SJSA1 (cell line): ENCODE data around the gene ABCC3. TPM values are rescaled to one million over a fixed set of nuclear protein-coding genes. Genes with fewer than 3 reads are reported as not detected.

ENCODE experiments used
- DNase-seq, 2 experiments: peaks; one replicate each; pipeline ENCODE4 v3.0.0-alpha.2; 2015 to 2020; ENCODE audit warnings: low spot score in 2 of 2, low read depth in 1 of 2
- H3K27ac ChIP-seq: fragments of 250-450 bp; sonication (Bioruptor Pico); 2 replicates; pipeline ENCODE4 v1.5.1; 2020; ENCODE audit warnings: mild to moderate bottlenecking, moderate library complexity
- H3K27me3 ChIP-seq: fragments of 250-450 bp; sonication (Bioruptor Pico); replicated peaks from 2 replicates; pipeline ENCODE4 v1.5.1; 2020; ENCODE audit warnings: mild to moderate bottlenecking, moderate library complexity
- H3K36me3 ChIP-seq: fragments of 250-450 bp; sonication (Bioruptor Pico); 2 replicates; pipeline ENCODE4 v1.5.1; 2020; ENCODE audit warnings: mild to moderate bottlenecking
- H3K4me1 ChIP-seq: fragments of 250-450 bp; sonication (Bioruptor Pico); replicated peaks from 2 replicates; pipeline ENCODE4 v1.6.1; 2021; ENCODE audit warnings: mild to moderate bottlenecking
- H3K4me3 ChIP-seq: fragments of 250-450 bp; sonication (Bioruptor Pico); 2 replicates; pipeline ENCODE4 v1.5.1; 2020; ENCODE audit warnings: mild to moderate bottlenecking
- H3K9me3 ChIP-seq: fragments of 250-450 bp; sonication (Bioruptor Pico); replicated peaks from 2 replicates; pipeline ENCODE4 v1.5.1; 2020; ENCODE audit warnings: mild to moderate bottlenecking
- total RNA-seq: library from RNA; depleted of rRNA; stranded (reverse); fragments of >200 nt; shearing (Covaris generic); gene quantifications from 2 replicates; pipeline ENCODE4 v1.2.3, GENCODE V29; 2014

Gene ABCC3
- total RNA-seq, 1 experiment from 2014 or later = 9.6 TPM

DNA sequence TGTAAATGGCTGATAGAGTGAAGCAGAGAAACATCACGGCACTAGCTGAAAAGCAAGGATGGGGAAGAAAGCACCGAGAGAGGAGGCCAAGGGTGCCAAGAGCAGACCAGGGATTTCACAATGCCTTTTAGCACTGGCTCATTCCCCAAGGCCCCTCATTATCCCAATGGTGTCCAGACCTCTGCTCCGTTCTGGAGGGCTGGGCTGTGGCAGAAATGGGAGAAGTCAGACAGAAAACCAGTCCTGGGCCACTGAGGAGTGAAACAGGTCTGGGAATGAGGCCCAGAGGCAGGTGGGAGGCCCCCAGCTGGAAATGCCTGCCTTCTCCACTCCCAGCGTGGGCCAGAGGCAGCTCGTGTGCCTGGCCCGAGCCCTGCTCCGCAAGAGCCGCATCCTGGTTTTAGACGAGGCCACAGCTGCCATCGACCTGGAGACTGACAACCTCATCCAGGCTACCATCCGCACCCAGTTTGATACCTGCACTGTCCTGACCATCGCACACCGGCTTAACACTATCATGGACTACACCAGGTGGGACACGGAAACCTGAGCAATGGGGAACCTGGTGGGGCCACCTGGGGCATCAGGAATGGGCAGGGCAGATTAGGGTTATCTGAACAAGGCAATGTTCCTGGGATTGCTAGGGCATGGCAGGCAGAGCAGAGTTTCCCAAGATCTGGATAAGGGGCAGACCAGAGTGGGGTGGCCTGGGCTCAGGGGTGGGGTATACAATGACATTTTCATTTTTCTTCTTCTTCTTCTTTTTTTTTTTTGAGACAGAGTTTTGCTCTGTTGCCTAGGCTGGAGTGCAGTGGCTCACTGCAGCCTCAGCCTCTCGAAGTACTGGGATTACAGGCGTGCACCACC, 52.8 kb downstream of the ABCC3 start:
- DNase-seq = no peak
- Histone ChIP-seq H3K9me3 (no peaks in the 10 kb centered on the region), H3K27ac (no peak overlapping the region), H3K36me3 (peaks cover 8% of the 10 kb centered on the region), H3K4me3 (no peak overlapping the region), H3K4me1 (peaks cover 10% of the 10 kb centered on the region), H3K27me3 (no peaks in the 10 kb centered on the region)

DNA sequence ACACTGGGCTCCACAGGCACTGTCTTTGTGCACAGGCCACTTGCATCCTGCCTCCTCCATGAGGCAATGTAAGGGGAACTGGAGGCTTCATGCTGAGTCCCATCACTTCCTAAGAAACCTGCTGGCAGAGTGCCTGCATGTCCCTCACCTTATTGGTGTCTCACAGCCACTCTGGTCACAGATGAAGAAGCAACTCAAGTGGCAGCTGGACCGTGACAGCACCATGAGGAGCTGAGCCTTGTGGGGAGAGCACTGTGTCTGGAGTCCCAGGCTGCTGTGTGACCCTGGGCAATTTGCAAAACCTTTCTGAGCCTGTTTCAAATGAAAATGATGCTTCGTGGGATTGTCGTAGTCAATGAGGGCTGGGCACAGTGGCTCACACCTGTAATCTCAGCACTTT, 53.6 kb downstream of the ABCC3 start:
- peaks cover 16% of the 10 kb centered on the region for H3K4me1 ChIP-seq

DNA sequence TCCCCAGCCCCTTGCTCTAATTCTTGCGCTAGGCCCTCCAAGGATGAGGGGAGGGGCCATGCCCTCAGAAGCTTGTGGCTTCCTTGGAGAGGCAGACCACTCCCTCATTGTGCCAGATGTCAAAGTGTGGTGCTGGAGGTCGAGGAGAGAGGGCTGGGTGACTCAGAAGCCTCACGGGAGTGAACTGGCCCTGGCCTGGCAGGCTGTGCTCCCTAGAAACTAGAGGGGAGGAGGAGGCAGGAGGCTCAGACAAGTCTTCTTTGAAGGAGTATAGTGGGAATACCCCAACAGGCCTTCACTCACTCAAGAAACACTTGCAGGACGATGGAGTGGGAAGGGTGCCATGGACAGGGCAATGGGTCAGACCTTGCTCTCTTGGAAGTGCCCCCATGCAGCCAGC, 54.6 kb downstream of the ABCC3 start:
- no peaks in the 10 kb centered on the region for H3K9me3 ChIP-seq
- H3K27me3 ChIP-seq = no peaks in the 10 kb centered on the region
- H3K36me3 ChIP-seq = peaks cover 25% of the 10 kb centered on the region
- no peak for DNase-seq
- H3K4me3 ChIP-seq = no peak overlapping the region
- peaks cover 24% of the 10 kb centered on the region for H3K4me1 ChIP-seq
- H3K27ac ChIP-seq = no peak overlapping the region

More for the DNA sequence above, 53.6 kb downstream of the ABCC3 start:
- Histone ChIP-seq H3K9me3 (no peaks in the 10 kb centered on the region), H3K36me3 (peaks cover 16% of the 10 kb centered on the region), H3K27ac (no peak overlapping the region), H3K4me3 (no peak overlapping the region), H3K27me3 (no peaks in the 10 kb centered on the region)
- DNase-seq = no peak

DNA sequence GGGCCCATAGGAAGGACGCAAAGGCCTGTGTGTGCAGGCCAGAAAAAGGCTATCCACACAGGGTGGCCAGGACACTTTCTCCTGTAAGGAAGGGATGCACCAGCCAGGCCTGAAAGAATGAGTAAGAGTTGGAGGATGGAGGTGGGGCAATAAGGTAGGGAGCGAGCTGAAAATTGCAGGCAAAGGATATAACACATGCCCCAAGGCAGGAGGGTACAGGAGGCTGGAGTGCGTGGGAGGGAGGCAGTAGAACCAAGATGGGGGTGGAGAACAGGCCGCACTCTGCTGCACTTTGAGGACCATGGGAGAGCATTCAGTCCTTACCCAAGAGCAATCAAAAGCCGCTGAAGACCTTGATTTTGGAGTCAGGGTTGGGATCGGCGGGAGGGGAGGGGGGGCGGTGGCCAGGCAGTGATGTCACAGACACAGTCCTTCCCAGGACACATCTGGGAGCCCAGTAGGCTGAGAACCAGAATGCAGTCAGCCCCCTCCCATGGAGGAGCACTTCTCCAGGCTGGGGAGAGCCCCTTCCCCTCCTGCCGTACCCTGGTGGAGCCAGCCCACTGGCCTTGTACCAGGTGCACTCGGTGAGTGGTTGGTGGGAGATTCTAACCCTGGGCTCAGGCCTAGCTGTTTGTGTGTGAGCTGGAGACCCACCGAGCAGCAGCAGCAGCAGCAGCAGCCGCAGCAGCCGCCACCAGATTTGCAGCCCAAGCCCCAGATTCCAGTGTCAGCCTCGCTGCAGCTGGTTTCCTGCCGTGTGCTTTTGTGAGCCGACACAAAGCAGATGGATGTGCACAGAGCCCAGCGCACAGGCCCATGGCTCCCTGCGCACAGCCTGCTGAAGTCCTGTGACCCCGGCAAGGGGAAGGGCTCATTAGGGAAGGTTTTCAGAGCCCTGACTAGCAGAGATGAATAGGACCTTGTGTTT, 55.5 kb downstream of the ABCC3 start:
- peaks cover 34% of the 10 kb centered on the region for H3K36me3 ChIP-seq
- H3K4me3 ChIP-seq = no peak overlapping the region
- no peaks in the 10 kb centered on the region for H3K27me3 ChIP-seq
- no peaks in the 10 kb centered on the region for H3K9me3 ChIP-seq
- no peak for DNase-seq
- no peak overlapping the region for H3K27ac ChIP-seq
- H3K4me1 ChIP-seq = peaks cover 31% of the 10 kb centered on the region

DNA sequence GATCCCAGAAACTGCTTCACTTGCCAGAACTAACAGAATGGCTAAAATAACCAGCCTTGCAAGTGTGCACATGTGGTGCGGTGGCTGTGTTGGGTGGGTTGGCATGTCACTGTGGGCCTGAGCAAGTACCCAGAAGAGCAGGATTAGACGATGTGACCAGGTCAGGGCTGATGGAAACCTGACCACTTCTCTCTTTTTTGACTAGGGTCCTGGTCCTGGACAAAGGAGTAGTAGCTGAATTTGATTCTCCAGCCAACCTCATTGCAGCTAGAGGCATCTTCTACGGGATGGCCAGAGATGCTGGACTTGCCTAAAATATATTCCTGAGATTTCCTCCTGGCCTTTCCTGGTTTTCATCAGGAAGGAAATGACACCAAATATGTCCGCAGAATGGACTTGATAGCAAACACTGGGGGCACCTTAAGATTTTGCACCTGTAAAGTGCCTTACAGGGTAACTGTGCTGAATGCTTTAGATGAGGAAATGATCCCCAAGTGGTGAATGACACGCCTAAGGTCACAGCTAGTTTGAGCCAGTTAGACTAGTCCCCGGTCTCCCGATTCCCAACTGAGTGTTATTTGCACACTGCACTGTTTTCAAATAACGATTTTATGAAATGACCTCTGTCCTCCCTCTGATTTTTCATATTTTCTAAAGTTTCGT, 56.3 kb downstream of the ABCC3 start:
- Histone ChIP-seq H3K9me3 (no peaks in the 10 kb centered on the region), H3K27me3 (no peaks in the 10 kb centered on the region), H3K4me3 (no peak overlapping the region), H3K4me1 (peaks cover 31% of the 10 kb centered on the region), H3K36me3 (peaks cover 42% of the 10 kb centered on the region), H3K27ac (no peak overlapping the region)
- DNase-seq = no peak

DNA sequence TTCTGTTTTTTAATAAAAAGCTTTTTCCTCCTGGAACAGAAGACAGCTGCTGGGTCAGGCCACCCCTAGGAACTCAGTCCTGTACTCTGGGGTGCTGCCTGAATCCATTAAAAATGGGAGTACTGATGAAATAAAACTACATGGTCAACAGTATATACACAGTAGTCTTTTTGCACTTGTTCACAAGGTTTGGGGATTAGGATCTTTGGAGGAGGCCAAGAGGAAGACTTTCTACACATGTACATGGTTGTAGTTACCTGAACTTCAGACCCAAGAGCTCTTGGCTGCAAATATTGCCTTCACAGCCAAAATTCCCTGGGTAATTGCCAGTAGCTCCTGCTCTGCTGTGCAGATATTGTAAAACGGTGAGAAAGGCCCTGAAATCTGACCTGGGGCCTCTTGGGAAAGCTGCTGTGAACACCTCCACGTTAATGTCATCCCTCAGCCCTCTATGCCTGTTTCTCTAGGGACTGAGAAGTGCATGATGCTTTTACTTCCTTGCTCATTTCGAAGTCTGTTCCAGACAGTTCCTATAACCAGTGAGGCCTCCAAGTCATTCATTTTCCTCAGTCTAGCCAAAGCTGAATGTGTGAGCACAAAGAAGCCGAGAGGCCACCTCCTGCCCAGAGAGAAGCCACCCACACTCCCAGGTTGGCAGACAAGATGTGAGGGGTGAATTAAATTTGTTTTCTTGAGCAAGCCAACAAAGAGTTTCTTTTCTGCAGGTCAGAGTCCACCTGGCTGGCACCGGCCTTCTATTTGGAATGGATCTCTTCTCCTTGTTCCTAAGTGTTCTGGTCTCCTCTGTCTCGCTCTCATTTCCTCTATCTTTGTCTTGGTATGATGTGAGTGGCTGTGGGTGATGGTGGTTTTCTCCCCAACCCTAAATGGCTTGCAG, 57.1 kb downstream of the ABCC3 start:
- Histone ChIP-seq H3K27ac (no peak overlapping the region), H3K4me1 (peaks cover 25% of the 10 kb centered on the region), H3K4me3 (no peak overlapping the region), H3K36me3 (peaks cover 50% of the 10 kb centered on the region), H3K9me3 (no peaks in the 10 kb centered on the region), H3K27me3 (no peaks in the 10 kb centered on the region)
- DNase-seq = no peak

DNA sequence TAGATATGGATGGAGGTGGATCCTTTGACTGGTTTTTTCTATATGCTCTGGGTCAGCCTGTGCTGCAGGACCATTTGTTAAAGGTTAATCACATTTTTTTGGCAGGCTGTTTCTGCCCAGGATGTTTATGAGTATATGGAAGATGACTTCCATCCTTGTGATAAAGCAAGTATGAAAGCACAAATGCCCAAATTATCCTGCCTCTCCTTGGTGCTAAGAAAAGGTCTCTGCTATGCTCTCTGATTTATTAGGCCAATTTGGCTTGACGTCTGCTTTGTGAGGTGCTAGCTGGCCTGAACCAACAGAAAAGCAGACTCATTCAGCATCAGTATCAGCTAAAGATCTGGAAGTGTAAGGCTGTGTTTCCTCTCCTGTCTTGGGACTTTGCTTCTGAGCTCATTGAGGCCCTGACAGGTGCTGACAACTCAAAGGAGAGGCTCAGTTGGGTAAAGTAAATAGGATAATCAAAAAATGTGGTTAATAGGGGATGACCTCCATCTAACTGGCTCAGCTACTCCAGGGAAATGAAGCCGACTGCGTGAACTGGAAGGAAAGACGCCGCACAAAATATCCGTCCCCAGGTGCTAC, 57.9 kb downstream of the ABCC3 start:
- H3K27me3 ChIP-seq = no peaks in the 10 kb centered on the region
- no peak overlapping the region for H3K4me3 ChIP-seq
- peaks cover 58% of the 10 kb centered on the region for H3K36me3 ChIP-seq
- peaks cover 21% of the 10 kb centered on the region for H3K4me1 ChIP-seq
- no peak overlapping the region for H3K27ac ChIP-seq
- DNase-seq = no peak
- H3K9me3 ChIP-seq = no peaks in the 10 kb centered on the region; the same call in 1 of the 2 replicates

DNA sequence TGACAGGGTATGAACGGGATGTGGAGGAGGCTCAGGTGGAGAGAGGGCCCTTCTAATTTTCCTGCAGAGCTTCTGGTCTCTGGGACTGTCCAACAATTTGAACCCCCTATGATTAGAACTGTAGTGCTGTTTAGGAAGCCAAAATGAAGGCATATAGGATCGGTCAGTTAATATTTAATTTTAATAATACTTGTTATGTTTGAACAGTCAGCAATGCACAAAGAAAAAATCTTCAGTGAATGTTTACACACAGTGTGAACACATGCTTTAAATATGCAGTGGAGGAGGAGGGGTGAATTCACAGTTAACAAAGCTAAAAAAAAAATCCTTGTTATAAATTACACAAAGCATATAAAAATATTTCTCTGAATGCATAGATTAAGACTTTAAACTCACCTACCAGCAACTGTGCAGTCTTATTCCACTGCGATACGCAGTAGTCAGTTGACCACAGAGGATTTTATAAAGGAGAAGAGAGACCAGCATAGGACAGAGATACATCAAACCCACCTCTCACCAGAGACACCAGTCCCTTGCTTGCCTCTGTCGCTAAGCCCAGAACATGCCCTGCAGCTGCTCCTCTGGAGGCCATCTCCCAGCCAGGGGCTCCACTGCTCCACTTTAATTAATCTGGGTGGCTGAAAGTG, 58.5 kb downstream of the ABCC3 start:
- no peaks in the 10 kb centered on the region; the same call in 1 of the 2 replicates for H3K9me3 ChIP-seq
- H3K4me3 ChIP-seq = no peak overlapping the region
- no peak overlapping the region; the same call in 1 of the 2 replicates for H3K27ac ChIP-seq
- no peaks in the 10 kb centered on the region for H3K27me3 ChIP-seq
- H3K4me1 ChIP-seq = peaks cover 21% of the 10 kb centered on the region
- DNase-seq = no peak
- peaks cover 64% of the 10 kb centered on the region for H3K36me3 ChIP-seq

DNA sequence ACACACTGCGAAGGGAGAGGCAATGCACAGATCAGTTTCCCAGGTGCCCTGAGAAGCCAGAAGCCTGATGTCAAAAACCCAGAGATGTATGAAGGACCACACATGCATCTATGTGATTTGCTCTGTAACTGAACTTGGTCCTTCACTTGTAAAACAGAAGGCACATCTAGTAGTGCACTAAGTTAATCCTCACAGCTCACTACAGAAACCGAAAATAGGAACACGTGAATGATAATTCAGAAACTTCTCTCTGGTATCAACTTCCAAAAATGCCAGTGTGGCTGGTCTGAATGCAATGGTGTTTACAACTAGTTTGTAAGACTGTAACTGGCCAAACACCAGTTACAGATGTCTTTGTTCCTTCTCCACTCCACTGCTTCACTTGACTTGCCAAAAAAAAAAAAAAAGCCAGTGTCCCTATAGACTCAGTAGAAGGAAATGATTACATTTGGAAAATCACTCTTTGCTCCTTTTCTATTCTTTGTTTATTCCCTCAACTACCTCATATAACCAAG, 61.7 kb downstream of the ABCC3 start:
- no peak for DNase-seq
- H3K27me3 ChIP-seq = no peaks in the 10 kb centered on the region
- no peaks in the 10 kb centered on the region; the same call in 1 of the 2 replicates for H3K9me3 ChIP-seq
- H3K36me3 ChIP-seq = peaks cover 95% of the 10 kb centered on the region
- peaks cover 21% of the 10 kb centered on the region for H3K4me1 ChIP-seq
- no peak overlapping the region for H3K27ac ChIP-seq
- H3K4me3 ChIP-seq = no peak overlapping the region

DNA sequence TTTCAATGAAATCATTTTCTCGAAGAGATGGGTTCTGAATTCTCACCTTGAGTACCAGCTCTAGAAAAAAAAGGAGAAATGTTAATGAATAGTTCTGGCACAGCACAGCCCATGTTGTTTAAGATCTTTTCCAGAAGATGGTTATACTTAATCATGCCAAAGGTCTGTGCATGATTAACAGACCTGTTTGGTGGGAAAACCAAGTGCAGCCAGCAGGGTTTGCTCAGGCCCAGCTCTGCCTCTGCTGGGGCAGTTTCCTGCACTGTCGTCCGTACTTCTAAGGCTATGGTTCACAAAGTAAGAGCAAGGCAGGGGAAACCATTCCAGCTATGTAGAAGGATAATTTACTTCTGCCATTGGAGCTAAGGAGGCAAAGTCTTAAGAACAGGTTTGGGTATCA, 62.4 kb downstream of the ABCC3 start:
- H3K36me3 ChIP-seq = peaks cover 98% of the 10 kb centered on the region

DNA sequence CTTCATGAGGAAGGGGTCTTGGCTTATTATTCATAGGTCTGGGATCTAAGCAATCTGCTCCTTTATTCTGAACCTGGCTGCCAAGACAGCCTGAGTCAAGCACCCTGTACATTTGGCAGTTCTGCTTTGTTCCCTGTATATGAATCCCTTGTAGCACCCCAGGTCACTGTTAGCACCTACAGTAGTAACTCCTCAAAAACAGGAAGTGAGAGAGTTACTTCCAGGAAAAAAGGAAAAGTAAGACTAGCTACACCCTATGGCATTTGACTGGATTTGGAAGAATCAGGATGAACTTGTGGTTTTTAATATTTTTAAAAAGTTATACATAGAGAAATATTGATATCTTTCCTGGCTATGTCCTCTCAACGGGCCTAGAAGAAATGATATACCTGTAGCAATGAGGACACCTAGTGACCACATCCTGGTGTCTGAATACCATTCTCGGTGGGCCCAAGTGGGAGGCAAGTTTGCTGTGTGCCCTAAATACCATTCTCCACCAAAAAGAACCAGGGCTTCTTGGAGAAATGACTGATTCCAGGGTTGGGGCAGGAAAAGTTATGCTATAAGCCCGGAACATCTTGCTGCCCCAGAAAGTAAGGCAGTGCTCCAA, 63.1 kb downstream of the ABCC3 start:
- Histone ChIP-seq H3K4me3 (no peak overlapping the region), H3K4me1 (peaks cover 19% of the 10 kb centered on the region), H3K27me3 (no peaks in the 10 kb centered on the region), H3K27ac (no peak overlapping the region), H3K36me3 (peaks cover 98% of the 10 kb centered on the region), H3K9me3 (no peaks in the 10 kb centered on the region; the same call in 1 of the 2 replicates)
- DNase-seq = no peak

More for the DNA sequence above, 62.4 kb downstream of the ABCC3 start:
- H3K4me1 ChIP-seq = peaks cover 21% of the 10 kb centered on the region
- no peak for DNase-seq
- H3K27ac ChIP-seq = no peak overlapping the region
- no peak overlapping the region for H3K4me3 ChIP-seq
- no peaks in the 10 kb centered on the region for H3K27me3 ChIP-seq
- H3K9me3 ChIP-seq = no peaks in the 10 kb centered on the region; the same call in 1 of the 2 replicates
